ENCODE measurements around the gene CYB5RL.

Gene CYB5RL

GRCh38 chr1:54157401-54157800 lies 42.4 kb downstream of the CYB5RL start:
- DNase-seq: peak; percentile 84

DNA sequence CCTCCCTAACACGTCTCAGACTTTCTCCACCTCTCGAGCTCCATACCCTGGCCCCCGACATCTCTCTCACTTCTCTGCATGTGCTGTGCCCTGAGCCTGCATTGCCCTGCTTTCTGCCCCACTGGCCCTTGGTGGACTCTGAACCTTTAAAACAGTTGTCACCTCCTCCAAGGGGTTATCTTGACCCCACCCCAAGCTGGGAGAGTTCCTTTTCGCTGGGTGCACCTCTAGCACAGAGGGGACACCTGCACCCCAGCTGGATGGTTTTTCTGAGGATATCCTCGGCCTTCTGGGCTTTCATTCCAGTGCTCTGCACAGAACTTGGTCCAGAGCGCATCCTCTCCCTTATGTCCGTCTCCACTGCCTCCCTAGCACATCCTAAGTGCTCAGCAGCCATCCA lies 42.8 kb downstream of the CYB5RL start:
- DNase-seq: no peak

- DNase-seq: no peak
These were observed 43.6 kb downstream of the CYB5RL start for GRCh38 chr1:54156201-54156600.

- DNase-seq: no peak
These were observed 46.0 kb downstream of the CYB5RL start for GRCh38 chr1:54153535-54154439.

DNA sequence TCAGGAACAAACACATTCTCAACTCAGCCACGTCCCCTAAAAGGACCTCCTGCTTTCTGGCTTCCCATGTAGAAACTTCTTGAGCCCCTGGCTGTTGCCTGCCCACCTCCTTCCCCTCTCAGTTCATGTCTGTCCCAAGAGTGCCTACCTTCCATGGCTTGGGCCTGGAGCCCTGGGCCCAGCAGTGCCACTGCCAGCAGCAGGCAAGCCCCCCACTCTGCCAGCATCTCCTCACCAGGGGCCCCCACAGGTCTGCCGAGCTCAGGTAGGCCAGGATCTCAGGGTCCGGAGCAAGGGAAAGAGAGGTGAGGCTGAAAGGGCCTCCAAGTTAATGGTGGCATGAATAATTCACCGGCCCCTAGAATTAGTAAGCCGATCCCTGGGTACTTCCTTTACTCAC lies 47.1 kb downstream of the CYB5RL start, which contains the start of gene CDCP2:
Gene CDCP2, minus strand, starts transcription at position 305 of the 400 bp plus-strand sequence. Its CDS starts 78 bp downstream, at position 227.
- no peak for DNase-seq

- no peak for DNase-seq
These were observed 48.8 kb downstream of the CYB5RL start for GRCh38 chr1:54151013-54151412.

Data from hematopoietic multipotent progenitor cell treated with erythropoietin and hydrocortisone succinate and interleukin-3 and kit ligand, for 8 days (in vitro differentiated cells).